ENCODE results near the gene CRX. TPM values are rescaled to one million over a fixed set of nuclear protein-coding genes. Genes with fewer than 3 reads are reported as not detected.
A peak's percentile ranks its signal among the peaks of the same experiment; 100 is the strongest.

CRX gene
- total and polyA plus RNA-seq, 2 of the 13 experiments (the other 11 are each of a cell fraction or from before 2014, with no cell fraction given), result not detected

GRCh38 chr19:47863514-47863936, 41.8 kb downstream of the CRX start (continued):
- 0 out of 2 replicates have a peak, but pooled peaks have one; percentile 22 for TF ChIP-seq ZNF607 (CRISPR knock-in tag; IDR thresholded peaks at IDR 0.05; ENCODE audit: borderline replicate concordance)
- peak; percentile 12; the same call in 1 of the 2 replicates for TF ChIP-seq FOSL2 (CRISPR knock-in tag; IDR thresholded peaks at IDR 0.05)
- TF ChIP-seq ZNF33A (CRISPR knock-in tag; IDR thresholded peaks at IDR 0.05; ENCODE audit: borderline replicate concordance), result no peak
- peak; percentile 95 for TF ChIP-seq CTCF (CRISPR knock-in tag; IDR thresholded peaks at IDR 0.05)
- 0 out of 2 replicates have a peak, but pooled peaks have one; percentile 27 for TF ChIP-seq TGIF2 (CRISPR knock-in tag; IDR thresholded peaks at IDR 0.05)
- no peak for TF ChIP-seq ZNF775 (CRISPR knock-in tag; IDR thresholded peaks at IDR 0.05; ENCODE audit: borderline replicate concordance)
- peak; percentile 29; the same call in 1 of the 2 replicates for TF ChIP-seq REPIN1 (CRISPR knock-in tag; IDR thresholded peaks at IDR 0.05; ENCODE audit: borderline replicate concordance, low read depth)
- TF ChIP-seq EED (CRISPR knock-in tag; IDR thresholded peaks at IDR 0.05), result no peak
- TF ChIP-seq NCOR1 (IDR thresholded peaks at IDR 0.05; ENCODE audit: borderline replicate concordance, low read length), result no peak
- no peak; the same call in 1 of the 2 replicates for TF ChIP-seq HNF1B (CRISPR knock-in tag; IDR thresholded peaks at IDR 0.05)
- peak; percentile 48; the same call in 1 of the 2 replicates for TF ChIP-seq ARID5B (CRISPR knock-in tag; IDR thresholded peaks at IDR 0.05)
- TF ChIP-seq HOXD1 (CRISPR knock-in tag; IDR thresholded peaks at IDR 0.05), result no peak
- no peak for TF ChIP-seq REST (IDR thresholded peaks at IDR 0.05; ENCODE audit: borderline replicate concordance in 1 of 2, low read depth in 1 of 2, low read length in 2 of 2)
- no peak for TF ChIP-seq HMG20A (CRISPR knock-in tag; IDR thresholded peaks at IDR 0.05; ENCODE audit: borderline replicate concordance)
- TF ChIP-seq YY1 (IDR thresholded peaks at IDR 0.05; ENCODE audit: insufficient read depth, insufficient replicate concordance, low read depth, low read length), result peak; percentile 35

Measured in HepG2 (cell line).